H9 (cell line): ENCODE data around the gene NSRP1. TPM values are rescaled to one million over a fixed set of nuclear protein-coding genes. Genes with fewer than 3 reads are reported as not detected.

Source experiments
- DNase-seq: peaks from one replicate; pipeline ENCODE4 v3.0.0-alpha.2; 2017
- H2AFZ ChIP-seq: one replicate; pipeline ENCODE4 v1.6.1; 2013; ENCODE audit warnings: mild to moderate bottlenecking, low read length, control low read depth, moderate library complexity
- H2AK5ac ChIP-seq: 2 replicates; pipeline ENCODE4 v1.6.1; 2013; ENCODE audit warnings: low read length, control low read depth, mixed read lengths; ENCODE audit not compliant: insufficient read length
- H2BK120ac ChIP-seq: one replicate; pipeline ENCODE4 v1.6.1; 2013; ENCODE audit warnings: low read depth, mild to moderate bottlenecking, low read length, control low read depth, inconsistent platforms; ENCODE audit not compliant: poor library complexity, severe bottlenecking
- H2BK12ac ChIP-seq: 2 replicates; pipeline ENCODE4 v1.6.1; 2013; ENCODE audit warnings: low read length, control low read depth, mixed read lengths, low read depth; ENCODE audit not compliant: insufficient read length
- H2BK15ac ChIP-seq: 2 replicates; pipeline ENCODE4 v1.6.1; 2013; ENCODE audit warnings: low read depth, low read length, control low read depth
- H2BK20ac ChIP-seq: one replicate; pipeline ENCODE4 v1.6.1; 2013; ENCODE audit warnings: low read depth, mild to moderate bottlenecking, low read length, control low read depth, inconsistent platforms; ENCODE audit not compliant: poor library complexity, severe bottlenecking
- H2BK5ac ChIP-seq: 2 replicates; pipeline ENCODE4 v1.6.1; 2013; ENCODE audit warnings: low read length, control low read depth, mixed read lengths; ENCODE audit not compliant: insufficient read length
- H3K14ac ChIP-seq: 2 replicates; pipeline ENCODE4 v1.6.1; 2013; ENCODE audit warnings: low read length, control low read depth; ENCODE audit not compliant: insufficient read depth
- H3K18ac ChIP-seq: 2 replicates; pipeline ENCODE4 v1.6.1; 2013; ENCODE audit warnings: low read depth, mild to moderate bottlenecking, mixed read lengths, low read length, control low read depth; ENCODE audit not compliant: insufficient read length
- H3K23ac ChIP-seq: 2 replicates; pipeline ENCODE4 v1.6.1; 2013; ENCODE audit warnings: low read length, control low read depth, mixed read lengths, low read depth; ENCODE audit not compliant: insufficient read length
- H3K23me2 ChIP-seq: 2 replicates; pipeline ENCODE4 v1.6.1; 2013; ENCODE audit warnings: low read depth, mild to moderate bottlenecking, mixed read lengths, low read length, control low read depth; ENCODE audit not compliant: insufficient read length, poor library complexity, severe bottlenecking
- H3K27ac ChIP-seq: 2 replicates; pipeline ENCODE4 v1.5.1; 2013; ENCODE audit warnings: low read length, control low read depth, mixed read lengths, low read depth; ENCODE audit not compliant: insufficient read length
- H3K27me3 ChIP-seq: 2 replicates; pipeline ENCODE4 v1.6.1; 2013; ENCODE audit warnings: low read length, control low read depth, inconsistent platforms; ENCODE audit not compliant: insufficient read depth
- H3K4ac ChIP-seq: 2 replicates; pipeline ENCODE4 v1.6.1; 2013; ENCODE audit warnings: low read depth, mild to moderate bottlenecking, control low read depth, inconsistent platforms, low read length, moderate library complexity
- H3K4me1 ChIP-seq: 2 replicates; pipeline ENCODE4 v1.6.1; 2013; ENCODE audit warnings: low read length, control low read depth, inconsistent platforms; ENCODE audit not compliant: insufficient read depth
- H3K4me2 ChIP-seq: 2 replicates; pipeline ENCODE4 v1.6.1; 2013; ENCODE audit warnings: low read length, control low read depth, mixed read lengths; ENCODE audit not compliant: insufficient read length, insufficient read depth
- H3K56ac ChIP-seq: 2 replicates; pipeline ENCODE4 v1.6.1; 2013; ENCODE audit warnings: low read depth, mild to moderate bottlenecking, mixed read lengths, low read length, control low read depth; ENCODE audit not compliant: insufficient read length
- H3K79me1 ChIP-seq: 2 replicates; pipeline ENCODE4 v1.6.1; 2013; ENCODE audit warnings: low read depth, mild to moderate bottlenecking, moderate library complexity, low read length, control low read depth, inconsistent platforms; ENCODE audit not compliant: insufficient read depth, poor library complexity, severe bottlenecking
- H3K79me2 ChIP-seq: 2 replicates; pipeline ENCODE4 v1.6.1; 2013; ENCODE audit warnings: low read length, control low read depth, inconsistent platforms; ENCODE audit not compliant: insufficient read depth
- H3K9ac ChIP-seq: 2 replicates; pipeline ENCODE4 v1.6.1; 2013; ENCODE audit warnings: low read length, control low read depth, mixed read lengths; ENCODE audit not compliant: insufficient read length; ENCODE audit errors: extremely low read depth
- H3K9me3 ChIP-seq: one replicate; pipeline ENCODE4 v1.6.1; 2013; ENCODE audit warnings: low read depth, low read length, inconsistent platforms; ENCODE audit not compliant: control insufficient read depth
- H3T11ph ChIP-seq: one replicate; pipeline ENCODE4 v1.6.1; 2013; ENCODE audit warnings: mild to moderate bottlenecking, low read length, control low read depth, inconsistent platforms
- H4K20me1 ChIP-seq: one replicate; pipeline ENCODE4 v1.6.1; 2013; ENCODE audit not compliant: control insufficient read depth, insufficient read length, insufficient read depth
- H4K5ac ChIP-seq: 2 replicates; pipeline ENCODE4 v1.6.1; 2013; ENCODE audit warnings: low read depth, mild to moderate bottlenecking, mixed read lengths, low read length, control low read depth; ENCODE audit not compliant: insufficient read length
- H4K8ac ChIP-seq: replicated peaks from 2 replicates; pipeline ENCODE4 v1.6.1; 2013; ENCODE audit warnings: low read length, control low read depth, mixed read lengths, low read depth; ENCODE audit not compliant: insufficient read length
- H4K91ac ChIP-seq: 2 replicates; pipeline ENCODE4 v1.6.1; 2013; ENCODE audit warnings: low read depth, mild to moderate bottlenecking, moderate library complexity, mixed read lengths, low read length, control low read depth; ENCODE audit not compliant: insufficient read length
- H3K27ac Mint-ChIP-seq, 3 experiments: 2 replicates in 2 of 3; 3 replicates in 1 of 3; pipeline ENCODE4 v1.8.0; 2020 to 2021; ENCODE audit warnings: mixed read lengths in 3 of 3, mild to moderate bottlenecking in 1 of 3, moderate library complexity in 1 of 3
- H3K27me3 Mint-ChIP-seq: 2 replicates; pipeline ENCODE4 v1.8.0; 2021; ENCODE audit warnings: low read depth, mild to moderate bottlenecking, moderate library complexity, mixed read lengths
- H3K36me3 Mint-ChIP-seq, 3 experiments: 2 replicates in 2 of 3; 3 replicates in 1 of 3; pipeline ENCODE4 v1.8.0; 2020 to 2021; ENCODE audit warnings: low read depth in 3 of 3, mixed read lengths in 3 of 3; ENCODE audit not compliant: insufficient read depth in 1 of 3
- H3K4me1 Mint-ChIP-seq, 2 experiments: 2 replicates each; pipeline ENCODE4 v1.8.0; 2020; ENCODE audit warnings: mixed read lengths in 2 of 2
- H3K4me3 Mint-ChIP-seq, 2 experiments: 2 replicates in 1 of 2; 3 replicates in 1 of 2; pipeline ENCODE4 v1.8.0; 2020 to 2021; ENCODE audit warnings: mild to moderate bottlenecking in 2 of 2, mixed read lengths in 2 of 2, moderate library complexity in 1 of 2
- H3K9me3 Mint-ChIP-seq, 2 experiments: 2 replicates in 1 of 2; 3 replicates in 1 of 2; pipeline ENCODE4 v1.8.0; 2020; ENCODE audit warnings: mild to moderate bottlenecking in 2 of 2, mixed read lengths in 2 of 2, moderate library complexity in 1 of 2
- CTCF ChIP-seq: fragments of 200-600 bp; sonication (generic); conservative IDR thresholded peaks from 3 replicates; pipeline ENCODE4 v1.8.0; 2021; ENCODE audit warnings: antibody characterized with exemption, mild to moderate bottlenecking
- WGBS: extraction: QIAGEN DNeasy Blood & Tissue Kit; methylation state at CpG from one replicate; pipeline ENCODE4 v1.1.7; 2013; ENCODE audit warnings: missing lambda C conversion rate, low lambda C conversion rate, mixed read lengths; ENCODE audit not compliant: insufficient read length; ENCODE audit errors: extremely low coverage; 5-methylcytosine and 5-hydroxymethylcytosine counted together
- total RNA-seq: library from RNA; stranded (reverse); gene quantifications from 2 replicates; pipeline ENCODE4 v1.2.1, GENCODE V29; 2021

Gene NSRP1
- total RNA-seq, 1 experiment from 2014 or later, result 33.3 TPM

- Histone ChIP-seq H3K56ac (no peak overlapping the region), H3K4me1 (no peaks in the 10 kb centered on the region), H4K5ac (no peak overlapping the region), H3K79me1 (no peaks in the 10 kb centered on the region), H2BK120ac (no peak overlapping the region), H3K4ac (no peak overlapping the region), H2AFZ (no peak overlapping the region), H3K14ac (no peak overlapping the region), H3T11ph (no peak overlapping the region), H3K27ac (no peak overlapping the region), H3K9me3 (no peaks in the 10 kb centered on the region), H4K8ac (no peak overlapping the region), H2BK15ac (no peak overlapping the region), H4K91ac (no peak overlapping the region), H2AK5ac (no peak overlapping the region), H3K79me2 (no peaks in the 10 kb centered on the region), H4K20me1 (no peaks in the 10 kb centered on the region), H3K4me2 (no peak overlapping the region), H3K18ac (no peak overlapping the region), H3K23me2 (peaks cover 4% of the 10 kb centered on the region), H2BK5ac (no peak overlapping the region), H3K9ac (no peak overlapping the region), H2BK12ac (no peak overlapping the region), H3K23ac (no peak overlapping the region), H3K27me3 (no peaks in the 10 kb centered on the region), H2BK20ac (no peak overlapping the region)
- no peak for TF ChIP-seq CTCF
- no peaks in the 10 kb centered on the region; a peak in 1 of 5 replicates for H3K9me3 Mint-ChIP-seq
- peaks cover 2% of the 10 kb centered on the region for H3K27me3 Mint-ChIP-seq
- DNase-seq, result no peak
- no peak overlapping the region for H3K4me3 Mint-ChIP-seq
- H3K4me1 Mint-ChIP-seq, result peaks cover 16 to 23% of the 10 kb centered on the region in 2 experiments
- H3K36me3 Mint-ChIP-seq, result no peaks in the 10 kb centered on the region; a peak in 2 of 7 replicates
- no peak overlapping the region for H3K27ac Mint-ChIP-seq
- WGBS, result no CpG with 5 or more reads among the region's 10 CpGs
These were observed 104.7 kb downstream of the NSRP1 start for GRCh38 chr17:30221346-30221745.
